ENCODE data around the gene KLHDC4.

DNA sequence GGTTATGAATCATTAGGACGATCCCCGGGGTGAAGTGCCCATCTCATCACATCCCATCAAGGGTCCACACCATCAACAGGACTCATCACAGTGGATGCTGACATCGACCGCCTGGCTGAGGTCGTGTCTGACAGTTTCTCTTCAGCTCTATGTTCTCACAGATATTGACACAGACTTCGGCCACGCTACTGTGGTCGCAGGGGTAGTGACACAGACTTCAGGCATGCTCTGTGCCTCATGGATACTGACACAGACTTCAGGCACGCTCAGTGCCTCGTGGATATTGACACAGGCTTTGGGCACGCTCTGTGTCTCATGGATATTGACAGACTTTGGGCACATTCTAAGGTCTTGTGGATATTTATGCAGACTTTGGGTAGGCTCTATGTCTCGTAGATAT is 50.1 kb downstream of the KLHDC4 start:
- TF ChIP-seq, protein P1, sequence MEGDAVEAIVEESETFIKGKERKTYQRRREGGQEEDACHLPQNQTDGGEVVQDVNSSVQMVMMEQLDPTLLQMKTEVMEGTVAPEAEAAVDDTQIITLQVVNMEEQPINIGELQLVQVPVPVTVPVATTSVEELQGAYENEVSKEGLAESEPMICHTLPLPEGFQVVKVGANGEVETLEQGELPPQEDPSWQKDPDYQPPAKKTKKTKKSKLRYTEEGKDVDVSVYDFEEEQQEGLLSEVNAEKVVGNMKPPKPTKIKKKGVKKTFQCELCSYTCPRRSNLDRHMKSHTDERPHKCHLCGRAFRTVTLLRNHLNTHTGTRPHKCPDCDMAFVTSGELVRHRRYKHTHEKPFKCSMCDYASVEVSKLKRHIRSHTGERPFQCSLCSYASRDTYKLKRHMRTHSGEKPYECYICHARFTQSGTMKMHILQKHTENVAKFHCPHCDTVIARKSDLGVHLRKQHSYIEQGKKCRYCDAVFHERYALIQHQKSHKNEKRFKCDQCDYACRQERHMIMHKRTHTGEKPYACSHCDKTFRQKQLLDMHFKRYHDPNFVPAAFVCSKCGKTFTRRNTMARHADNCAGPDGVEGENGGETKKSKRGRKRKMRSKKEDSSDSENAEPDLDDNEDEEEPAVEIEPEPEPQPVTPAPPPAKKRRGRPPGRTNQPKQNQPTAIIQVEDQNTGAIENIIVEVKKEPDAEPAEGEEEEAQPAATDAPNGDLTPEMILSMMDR (IDR thresholded peaks at IDR 0.05): no peak
- TF ChIP-seq POLR2AphosphoS5 (IDR thresholded peaks at IDR 0.05; ENCODE audit: low read depth, low read length) (no peak), TCF7L2 (IDR thresholded peaks at IDR 0.05; ENCODE audit: low read depth, low read length) (no peak), SIN3A (IDR thresholded peaks at IDR 0.05; ENCODE audit: borderline replicate concordance, insufficient read depth, low read depth, low read length) (no peak)
- TF ChIP-seq, protein P2, sequence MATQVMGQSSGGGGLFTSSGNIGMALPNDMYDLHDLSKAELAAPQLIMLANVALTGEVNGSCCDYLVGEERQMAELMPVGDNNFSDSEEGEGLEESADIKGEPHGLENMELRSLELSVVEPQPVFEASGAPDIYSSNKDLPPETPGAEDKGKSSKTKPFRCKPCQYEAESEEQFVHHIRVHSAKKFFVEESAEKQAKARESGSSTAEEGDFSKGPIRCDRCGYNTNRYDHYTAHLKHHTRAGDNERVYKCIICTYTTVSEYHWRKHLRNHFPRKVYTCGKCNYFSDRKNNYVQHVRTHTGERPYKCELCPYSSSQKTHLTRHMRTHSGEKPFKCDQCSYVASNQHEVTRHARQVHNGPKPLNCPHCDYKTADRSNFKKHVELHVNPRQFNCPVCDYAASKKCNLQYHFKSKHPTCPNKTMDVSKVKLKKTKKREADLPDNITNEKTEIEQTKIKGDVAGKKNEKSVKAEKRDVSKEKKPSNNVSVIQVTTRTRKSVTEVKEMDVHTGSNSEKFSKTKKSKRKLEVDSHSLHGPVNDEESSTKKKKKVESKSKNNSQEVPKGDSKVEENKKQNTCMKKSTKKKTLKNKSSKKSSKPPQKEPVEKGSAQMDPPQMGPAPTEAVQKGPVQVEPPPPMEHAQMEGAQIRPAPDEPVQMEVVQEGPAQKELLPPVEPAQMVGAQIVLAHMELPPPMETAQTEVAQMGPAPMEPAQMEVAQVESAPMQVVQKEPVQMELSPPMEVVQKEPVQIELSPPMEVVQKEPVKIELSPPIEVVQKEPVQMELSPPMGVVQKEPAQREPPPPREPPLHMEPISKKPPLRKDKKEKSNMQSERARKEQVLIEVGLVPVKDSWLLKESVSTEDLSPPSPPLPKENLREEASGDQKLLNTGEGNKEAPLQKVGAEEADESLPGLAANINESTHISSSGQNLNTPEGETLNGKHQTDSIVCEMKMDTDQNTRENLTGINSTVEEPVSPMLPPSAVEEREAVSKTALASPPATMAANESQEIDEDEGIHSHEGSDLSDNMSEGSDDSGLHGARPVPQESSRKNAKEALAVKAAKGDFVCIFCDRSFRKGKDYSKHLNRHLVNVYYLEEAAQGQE (IDR thresholded peaks at IDR 0.05; ENCODE audit: insufficient read depth in 1 of 2, low read depth in 2 of 2, low read length in 1 of 2): no peak
